NCI-H2196 treated with DMSO at 0.1 percent for 48 hours (cell line): ENCODE results near the gene KCNA10.

Experiments
- DNase-seq: peaks from one replicate; lab custom pipeline; 2025; ENCODE audit not compliant: unreplicated experiment; lab: John Stamatoyannopoulos, UW

The KCNA10 gene

DNA sequence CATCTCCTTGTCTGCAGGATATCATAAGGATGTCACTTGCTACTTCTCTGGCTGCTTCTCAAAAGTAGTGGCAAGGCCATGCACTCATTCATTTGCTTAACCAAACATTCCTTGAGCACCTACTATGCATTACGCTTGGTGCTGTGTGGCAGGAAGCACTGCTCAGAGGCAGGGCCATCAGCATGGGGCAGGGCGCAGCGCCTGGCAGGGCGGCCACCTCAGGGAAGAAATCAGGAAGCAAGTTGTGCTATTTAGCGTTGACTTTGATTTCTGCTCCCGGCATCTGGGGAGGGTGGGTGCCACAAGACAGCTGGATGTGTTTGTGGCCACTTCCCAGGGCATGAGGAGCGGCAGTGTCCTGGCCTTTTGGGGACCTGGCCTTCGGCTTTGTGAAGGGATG is 40.1 kb downstream of the KCNA10 start:
- DNase-seq = no peak

DNA sequence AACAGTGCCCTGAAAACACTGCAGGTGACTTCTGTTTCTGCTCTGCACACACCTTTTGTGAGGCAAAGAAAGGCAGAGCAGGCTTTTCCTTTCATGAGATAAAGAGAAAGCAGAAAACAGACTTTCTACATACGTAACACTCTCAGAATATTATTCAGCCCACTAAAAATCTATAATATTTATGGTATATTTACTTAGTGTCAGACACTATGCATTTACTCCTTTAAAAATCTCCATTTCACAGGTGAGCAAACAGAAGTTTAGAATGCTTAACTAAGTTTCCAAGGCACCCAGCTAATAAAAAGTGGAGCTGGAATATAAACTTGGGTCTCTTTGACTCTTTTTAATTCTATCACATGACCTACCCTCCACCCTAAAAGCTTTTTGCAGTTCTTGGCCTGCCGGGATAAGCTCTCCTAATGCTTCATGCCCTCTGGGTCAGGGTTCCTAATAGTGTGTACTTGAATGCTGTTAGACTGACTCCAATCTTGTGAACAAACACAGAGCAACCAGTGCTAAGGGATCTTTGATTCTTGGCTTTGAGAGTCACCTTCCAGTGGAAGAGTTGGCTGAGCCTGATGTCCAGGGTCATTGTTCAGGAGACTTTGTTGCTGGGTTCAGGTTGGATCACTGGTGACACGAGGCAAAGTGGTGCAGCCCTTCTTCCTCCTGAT is 40.9 kb downstream of the KCNA10 start:
- DNase-seq = no peak

DNA sequence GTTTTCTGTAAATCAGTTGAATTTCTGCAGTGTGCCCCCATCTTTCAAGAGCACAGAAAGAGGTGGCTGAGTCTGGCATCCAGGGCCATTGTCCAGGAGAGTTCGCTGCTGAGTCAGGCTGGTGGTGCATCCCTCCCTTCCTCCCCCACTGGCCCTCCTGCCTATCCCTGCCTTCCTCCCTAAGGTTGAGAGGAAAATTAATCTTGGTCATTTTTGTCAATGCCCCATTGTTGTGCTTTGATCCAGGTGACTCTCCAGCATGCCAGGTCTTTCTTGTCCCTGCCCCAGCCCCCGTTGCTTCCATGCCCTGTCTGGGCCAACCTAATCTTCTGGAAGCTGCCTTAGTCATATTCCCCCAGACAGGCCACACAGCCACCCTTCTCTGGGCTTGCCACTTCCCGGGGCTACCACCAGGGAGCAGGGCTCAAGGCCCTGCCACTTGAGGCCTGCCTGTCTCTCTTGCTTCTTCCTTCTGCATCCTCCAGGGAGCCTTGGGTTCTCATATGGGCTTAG is 41.5 kb downstream of the KCNA10 start:
- no peak for DNase-seq

DNA sequence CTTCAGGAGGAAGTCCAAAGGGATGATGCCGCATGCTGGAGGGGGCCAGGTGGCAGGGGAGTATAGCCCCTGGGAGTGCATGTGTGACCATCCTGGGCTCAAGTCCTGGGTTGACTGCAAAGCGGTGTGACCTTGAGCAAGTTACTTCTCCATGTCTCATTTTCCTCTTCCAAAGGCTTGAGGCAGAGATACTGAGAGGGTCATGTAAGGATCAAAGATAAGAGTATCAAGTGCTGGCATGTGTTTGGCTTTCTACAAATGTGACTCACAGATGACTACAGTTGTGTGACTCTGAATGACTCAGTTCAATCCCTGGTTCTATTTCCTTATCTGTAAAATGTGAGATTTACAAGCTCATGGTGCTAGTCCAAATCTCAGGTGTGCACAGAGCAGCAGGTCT is 41.9 kb downstream of the KCNA10 start:
- no peak for DNase-seq

DNA sequence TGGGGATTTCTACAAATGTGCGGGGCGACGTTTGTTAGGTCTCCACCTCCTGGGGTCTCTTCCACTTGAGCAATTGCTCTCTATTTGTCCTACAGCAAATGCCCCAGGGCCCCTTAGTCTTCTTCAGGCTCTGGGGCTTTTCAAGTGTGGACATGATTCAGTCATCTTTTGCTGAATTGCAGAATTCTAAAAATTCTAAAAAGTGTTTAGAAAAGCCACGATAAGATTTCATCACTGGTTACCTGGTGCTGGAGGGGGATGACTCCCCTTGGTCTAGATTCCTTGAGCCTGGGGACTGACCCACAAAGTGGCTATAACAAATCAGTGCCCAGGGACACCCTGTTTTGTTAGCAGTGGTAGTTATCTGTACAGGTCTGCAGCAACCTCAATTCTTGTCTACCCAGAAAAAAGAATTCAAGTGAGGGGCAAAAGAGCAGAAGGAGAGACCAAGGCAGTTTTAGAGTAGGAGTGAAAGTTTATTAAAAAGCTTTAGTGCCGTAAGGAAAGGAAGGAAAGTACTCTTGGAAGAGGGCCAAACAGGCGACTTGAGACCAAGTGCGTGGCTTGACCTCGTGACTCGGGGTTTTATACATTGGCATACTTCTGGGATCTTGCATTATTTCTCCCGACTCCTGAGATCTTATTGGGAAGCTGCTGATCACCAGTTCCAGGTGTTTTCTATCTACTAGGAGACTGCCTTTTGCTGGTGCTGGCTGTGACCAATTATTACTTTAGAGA is 42.8 kb downstream of the KCNA10 start:
- no peak for DNase-seq

DNA sequence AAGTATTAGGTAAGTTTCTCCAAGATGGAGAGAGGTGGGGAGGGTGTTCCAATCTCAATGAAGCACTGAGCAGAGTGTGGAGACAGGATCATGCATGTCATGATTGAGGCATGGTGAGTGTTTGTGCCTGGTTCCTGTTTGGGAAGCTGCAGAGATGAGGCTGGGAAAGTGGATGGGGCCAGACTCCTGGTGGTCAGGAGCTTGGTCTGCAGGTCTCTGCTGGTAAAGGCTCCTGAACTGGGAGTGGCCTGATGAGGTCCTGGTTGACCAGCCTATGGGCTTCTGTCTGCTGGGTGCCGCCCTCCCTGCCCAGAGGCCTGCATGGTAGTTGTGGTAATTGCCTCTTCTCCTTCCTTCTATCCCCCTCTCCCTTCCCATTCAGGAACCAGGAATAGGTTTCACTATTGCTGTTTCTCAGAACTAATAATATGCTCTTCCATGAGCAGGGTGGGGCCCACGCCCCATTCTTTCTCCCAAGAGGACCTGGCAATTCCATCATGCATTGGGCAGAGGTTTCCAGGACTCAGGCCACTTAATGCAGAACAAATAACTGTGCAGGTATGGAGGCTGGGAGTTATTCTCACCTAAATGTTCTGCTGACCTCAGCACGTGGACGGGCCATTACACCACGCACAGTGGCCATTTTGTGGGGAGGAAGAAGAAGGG is 43.5 kb downstream of the KCNA10 start:
- DNase-seq = no peak

DNA sequence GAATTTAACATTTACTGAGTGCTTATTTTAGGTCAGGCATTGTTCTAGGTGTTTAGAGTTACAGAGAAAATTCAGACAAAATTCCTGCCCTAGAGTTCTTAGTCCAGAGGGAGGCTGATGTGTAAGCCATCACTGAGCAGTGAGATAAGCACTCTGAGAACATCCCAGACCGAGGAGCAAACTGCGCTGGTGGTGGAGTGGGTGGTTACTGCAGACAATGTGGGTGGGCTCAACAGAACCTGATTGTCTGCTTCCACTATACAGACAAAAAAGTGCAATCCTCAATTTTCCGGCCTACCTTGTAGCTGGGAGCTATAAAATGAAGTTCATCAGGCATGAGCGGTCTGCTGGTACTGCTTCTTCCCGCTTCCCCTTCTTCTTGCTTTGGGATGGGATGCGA is 44.5 kb downstream of the KCNA10 start:
- DNase-seq = no peak

DNA sequence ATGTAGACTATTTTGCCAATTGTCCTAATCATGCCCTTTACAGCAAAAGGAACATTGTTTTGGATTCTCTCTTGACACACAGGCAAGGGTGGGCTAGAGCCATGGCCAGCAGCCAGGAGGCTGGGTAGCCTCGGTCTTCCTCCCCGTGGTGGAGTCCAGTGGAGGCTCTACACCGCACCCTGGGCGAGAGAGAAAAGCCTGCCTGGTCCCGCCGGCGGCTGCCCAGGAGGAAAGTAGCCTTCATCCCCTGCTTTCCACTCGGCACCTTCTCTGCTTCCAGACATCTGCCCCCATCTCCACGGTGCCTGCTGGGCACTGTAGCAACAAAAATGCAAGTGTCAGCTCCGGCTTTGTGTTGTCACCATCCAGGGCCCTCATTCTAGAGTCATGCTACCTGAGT is 46.4 kb downstream of the KCNA10 start:
- DNase-seq = no peak

DNA sequence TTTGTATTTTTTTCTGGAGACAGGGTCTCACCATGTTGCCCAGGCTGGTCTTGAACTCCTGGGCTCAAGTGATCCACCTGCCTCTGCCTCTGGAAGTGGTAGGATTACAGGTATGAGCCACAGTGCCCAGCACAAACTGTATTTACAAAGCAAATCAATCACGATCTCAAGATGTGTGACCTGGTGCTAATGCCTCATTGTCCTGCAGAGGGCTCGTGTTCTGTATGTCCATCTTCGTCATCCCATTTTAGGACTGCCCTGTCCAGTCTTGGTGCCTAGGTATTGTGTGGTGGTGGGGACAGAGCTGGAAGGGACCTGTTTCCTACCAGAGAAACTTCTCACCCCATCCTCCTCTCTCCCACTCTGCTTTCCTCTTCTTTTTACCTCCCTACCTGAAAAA is 47.8 kb downstream of the KCNA10 start:
- DNase-seq = no peak
